DND-41 (cell line): ENCODE data around the gene CPAMD8.

Experiments
- ATAC-seq: fragments of 200-7000 bp; cut with Tn5 transposase; 3 replicates; pipeline ENCODE4 v1.9.1; 2021; ENCODE audit warnings: low read depth; ENCODE audit not compliant: insufficient read depth
- DNase-seq: peaks from one replicate; pipeline ENCODE4 v3.0.0-alpha.2; 2020
- H2AFZ ChIP-seq: 2 replicates; pipeline ENCODE4 v1.6.0; 2012; ENCODE audit warnings: low read depth, low read length
- H3K27ac ChIP-seq: 2 replicates; pipeline ENCODE4 v1.5.1; 2012; ENCODE audit warnings: low read length, inconsistent platforms
- H3K27me3 ChIP-seq: fragments of 200-600 bp; sonication (generic); 2 replicates; pipeline ENCODE4 v1.6.0; 2012; ENCODE audit warnings: low read length, mild to moderate bottlenecking, inconsistent platforms; ENCODE audit not compliant: insufficient read depth, poor library complexity
- H3K36me3 ChIP-seq: 2 replicates; pipeline ENCODE4 v1.5.1; 2012; ENCODE audit warnings: low read length, inconsistent platforms; ENCODE audit not compliant: insufficient read depth
- H3K4me1 ChIP-seq: 2 replicates; pipeline ENCODE4 v1.5.1; 2012; ENCODE audit warnings: mild to moderate bottlenecking, low read length; ENCODE audit not compliant: insufficient read depth
- H3K4me2 ChIP-seq: 2 replicates; pipeline ENCODE4 v1.6.0; 2012; ENCODE audit warnings: mild to moderate bottlenecking, moderate library complexity, low read length, inconsistent platforms; ENCODE audit not compliant: insufficient read depth
- H3K4me3 ChIP-seq, 2 experiments: fragments of 200-600 bp in 1 of 2; shearing (Covaris generic) in 1 of 2; 2 replicates each; pipeline ENCODE4 v1.5.1; 2012 to 2016; ENCODE audit warnings: inconsistent platforms in 2 of 2, low read length in 2 of 2, mild to moderate bottlenecking in 2 of 2, low read depth in 1 of 2, moderate library complexity in 1 of 2
- H3K79me2 ChIP-seq: 2 replicates; pipeline ENCODE4 v1.6.0; 2012; ENCODE audit warnings: low read length, inconsistent platforms; ENCODE audit not compliant: insufficient read depth
- H3K9ac ChIP-seq: 2 replicates; pipeline ENCODE4 v1.6.0; 2012; ENCODE audit warnings: low read depth, mild to moderate bottlenecking, inconsistent platforms, low read length, moderate library complexity
- H3K9me3 ChIP-seq: 2 replicates; pipeline ENCODE4 v1.5.1; 2012; ENCODE audit warnings: low read length, moderate library complexity, mild to moderate bottlenecking, inconsistent platforms; ENCODE audit not compliant: insufficient read depth, severe bottlenecking
- H4K20me1 ChIP-seq: 2 replicates; pipeline ENCODE4 v1.6.0; 2012; ENCODE audit warnings: low read length; ENCODE audit not compliant: insufficient read depth
- EZH2 ChIP-seq: IDR thresholded peaks from 3 replicates; pipeline ENCODE4 v1.6.1; 2012; ENCODE audit warnings: borderline replicate concordance, low read depth, mild to moderate bottlenecking, moderate library complexity, low read length, inconsistent platforms; ENCODE audit not compliant: severe bottlenecking
- TF ChIP-seq, protein P1 (sequence below): IDR thresholded peaks from 2 replicates; pipeline ENCODE4 v1.5.1; 2012; ENCODE audit warnings: borderline replicate concordance, low read length, moderate library complexity, mild to moderate bottlenecking; ENCODE audit not compliant: poor library complexity, severe bottlenecking; ENCODE audit errors: extremely low read depth

CPAMD8 gene

GRCh38 chr19:16849168-16849567, 177.4 kb downstream of the CPAMD8 start:
- DNase-seq = no peak
- H3K27ac ChIP-seq = no peak overlapping the region
- peaks cover 94% of the 10 kb centered on the region for H3K36me3 ChIP-seq

GRCh38 chr19:16847430-16847829, 179.2 kb downstream of the CPAMD8 start:
- no peak for TF ChIP-seq EZH2
- TF ChIP-seq, protein P1, sequence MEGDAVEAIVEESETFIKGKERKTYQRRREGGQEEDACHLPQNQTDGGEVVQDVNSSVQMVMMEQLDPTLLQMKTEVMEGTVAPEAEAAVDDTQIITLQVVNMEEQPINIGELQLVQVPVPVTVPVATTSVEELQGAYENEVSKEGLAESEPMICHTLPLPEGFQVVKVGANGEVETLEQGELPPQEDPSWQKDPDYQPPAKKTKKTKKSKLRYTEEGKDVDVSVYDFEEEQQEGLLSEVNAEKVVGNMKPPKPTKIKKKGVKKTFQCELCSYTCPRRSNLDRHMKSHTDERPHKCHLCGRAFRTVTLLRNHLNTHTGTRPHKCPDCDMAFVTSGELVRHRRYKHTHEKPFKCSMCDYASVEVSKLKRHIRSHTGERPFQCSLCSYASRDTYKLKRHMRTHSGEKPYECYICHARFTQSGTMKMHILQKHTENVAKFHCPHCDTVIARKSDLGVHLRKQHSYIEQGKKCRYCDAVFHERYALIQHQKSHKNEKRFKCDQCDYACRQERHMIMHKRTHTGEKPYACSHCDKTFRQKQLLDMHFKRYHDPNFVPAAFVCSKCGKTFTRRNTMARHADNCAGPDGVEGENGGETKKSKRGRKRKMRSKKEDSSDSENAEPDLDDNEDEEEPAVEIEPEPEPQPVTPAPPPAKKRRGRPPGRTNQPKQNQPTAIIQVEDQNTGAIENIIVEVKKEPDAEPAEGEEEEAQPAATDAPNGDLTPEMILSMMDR = no peak
- no peak for ATAC-seq
- no peak overlapping the region for H3K9ac ChIP-seq
- 0 out of 2 replicates have a peak, but pooled peaks cover 2% of the 10 kb centered on the region for H3K79me2 ChIP-seq
- H3K36me3 ChIP-seq = peaks cover 94% of the 10 kb centered on the region
- H3K27ac ChIP-seq = no peak overlapping the region
- no peak for DNase-seq
- no peak overlapping the region for H3K4me2 ChIP-seq
- no peak overlapping the region for H2AFZ ChIP-seq
- H3K27me3 ChIP-seq = no peaks in the 10 kb centered on the region
- 0 out of 2 replicates have a peak, but pooled peaks cover 2% of the 10 kb centered on the region for H4K20me1 ChIP-seq
- H3K9me3 ChIP-seq = no peaks in the 10 kb centered on the region
- no peak overlapping the region for H3K4me3 ChIP-seq
- H3K4me1 ChIP-seq = no peaks in the 10 kb centered on the region

More at GRCh38 chr19:16849168-16849567, 177.4 kb downstream of the CPAMD8 start:
- H3K4me2 ChIP-seq = no peak overlapping the region
- no peak overlapping the region for H3K9ac ChIP-seq
- H3K79me2 ChIP-seq = no peaks in the 10 kb centered on the region
- no peaks in the 10 kb centered on the region for H3K9me3 ChIP-seq
- H4K20me1 ChIP-seq = peaks cover 10% of the 10 kb centered on the region
- H3K4me3 ChIP-seq = no peak overlapping the region
- no peak overlapping the region for H2AFZ ChIP-seq
- no peaks in the 10 kb centered on the region for H3K27me3 ChIP-seq
- TF ChIP-seq EZH2 = no peak
- TF ChIP-seq, protein P1 = no peak
- no peak for ATAC-seq
- no peaks in the 10 kb centered on the region for H3K4me1 ChIP-seq

DNA sequence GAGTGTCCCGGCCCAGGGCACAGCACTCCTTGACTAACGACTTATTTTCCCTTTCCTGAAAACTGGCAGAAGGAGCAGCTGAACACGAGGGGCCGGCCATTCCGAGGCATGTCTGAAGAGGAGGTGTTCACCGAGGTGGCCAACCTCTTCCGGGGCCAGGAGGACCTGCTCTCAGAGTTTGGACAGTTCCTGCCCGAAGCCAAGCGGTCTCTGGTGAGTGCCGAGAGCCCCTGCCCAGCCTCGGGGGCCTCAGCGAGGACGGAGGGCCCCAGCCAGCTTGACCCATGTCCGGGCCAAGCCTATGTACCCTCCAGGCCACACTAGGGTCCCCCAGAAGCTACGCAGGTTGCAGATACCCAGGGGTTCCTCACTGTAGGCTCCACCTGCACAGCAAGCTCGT, 179.7 kb downstream of the CPAMD8 start:
- 0 out of 2 replicates have a peak, but pooled peaks cover 2% of the 10 kb centered on the region for H4K20me1 ChIP-seq

More for the DNA sequence above, 179.7 kb downstream of the CPAMD8 start:
- ATAC-seq = no peak
- Histone ChIP-seq H3K4me1 (no peaks in the 10 kb centered on the region), H3K4me3 (no peak overlapping the region), H3K79me2 (0 out of 2 replicates have a peak, but pooled peaks cover 2% of the 10 kb centered on the region), H3K4me2 (no peak overlapping the region), H3K36me3 (peaks cover 94% of the 10 kb centered on the region), H2AFZ (no peak overlapping the region), H3K27ac (no peak overlapping the region), H3K9ac (no peak overlapping the region), H3K27me3 (no peaks in the 10 kb centered on the region), H3K9me3 (no peaks in the 10 kb centered on the region)
- DNase-seq = no peak
- no peak for TF ChIP-seq EZH2
- TF ChIP-seq, protein P1 = no peak
